Adipocyte (in vitro differentiated cells): Measurements from ENCODE around the gene OR7C1.

Source experiments
- DNase-seq: peaks from one replicate; pipeline ENCODE4 v3.0.0-alpha.2; 2015; ENCODE audit warnings: low read depth
- H3K27me3 ChIP-seq: replicated peaks from 2 replicates; pipeline ENCODE4 v1.7.0; 2013; ENCODE audit warnings: mild to moderate bottlenecking, low read length, moderate library complexity; ENCODE audit not compliant: control insufficient read depth, insufficient read depth
- H3K36me3 ChIP-seq: 2 replicates; pipeline ENCODE4 v1.7.0; 2013; ENCODE audit warnings: low read length, mild to moderate bottlenecking, moderate library complexity; ENCODE audit not compliant: control insufficient read depth, insufficient read depth, severe bottlenecking
- H3K4me1 ChIP-seq: 2 replicates; pipeline ENCODE4 v1.7.0; 2013; ENCODE audit warnings: mild to moderate bottlenecking, low read length, moderate library complexity; ENCODE audit not compliant: control insufficient read depth, insufficient read depth
- H3K4me3 ChIP-seq: 2 replicates; pipeline ENCODE4 v1.7.0; 2013; ENCODE audit warnings: mild to moderate bottlenecking, low read length, moderate library complexity
- H3K9ac ChIP-seq: 2 replicates; pipeline ENCODE4 v1.7.0; 2013; ENCODE audit warnings: mild to moderate bottlenecking, low read length, moderate library complexity
- H3K9me3 ChIP-seq: 2 replicates; pipeline ENCODE4 v1.7.0; 2013; ENCODE audit warnings: mild to moderate bottlenecking, low read length, moderate library complexity; ENCODE audit not compliant: control insufficient read depth

OR7C1 gene

GRCh38 chr19:14835011-14835410 is at the start of gene OR7C1, which contains the start of gene OR7A5:
Gene OR7C1, minus strand, starts transcription at chr19:14835185. Its CDS starts 35,049 bp downstream, at chr19:14800136.
Gene OR7A5, minus strand, starts transcription at chr19:14835185. Its CDS starts 6,944 bp downstream, at chr19:14828241.
- no peak for DNase-seq
- peaks cover 9% of the 10 kb centered on the region for H3K4me1 ChIP-seq
- no peak within 1 kb of the TSS for H3K4me3 ChIP-seq
- H3K9me3 ChIP-seq, result peaks cover 8% of the 10 kb centered on the region
- no peaks in the 10 kb centered on the region for H3K27me3 ChIP-seq
- no peak within 1 kb of the TSS for H3K9ac ChIP-seq
- no peaks in the 10 kb centered on the region for H3K36me3 ChIP-seq

- Histone ChIP-seq H3K4me3 (no peak overlapping the region), H3K9me3 (no peaks in the 10 kb centered on the region), H3K36me3 (no peaks in the 10 kb centered on the region), H3K9ac (no peak overlapping the region), H3K27me3 (peaks cover 45% of the 10 kb centered on the region), H3K4me1 (no peaks in the 10 kb centered on the region)
- peak; percentile 41 for DNase-seq
Observed at GRCh38 chr19:14871619-14872230, 36.7 kb upstream of the OR7C1 start.

GRCh38 chr19:14868497-14868896 is 33.5 kb upstream of the OR7C1 start:
- Histone ChIP-seq H3K9me3 (no peaks in the 10 kb centered on the region), H3K36me3 (no peaks in the 10 kb centered on the region), H3K9ac (no peak overlapping the region), H3K4me3 (no peak overlapping the region), H3K27me3 (peaks cover 39% of the 10 kb centered on the region), H3K4me1 (no peaks in the 10 kb centered on the region)
- DNase-seq, result no peak

GRCh38 chr19:14848822-14849221 is 13.8 kb upstream of the OR7C1 start, which contains the start of gene OR7A10:
Gene OR7A10, minus strand, starts transcription at chr19:14848922. Its CDS starts 7,045 bp downstream, at chr19:14841877.
- no peaks in the 10 kb centered on the region for H3K36me3 ChIP-seq
- no peak within 1 kb of the TSS for H3K4me3 ChIP-seq
- no peaks in the 10 kb centered on the region for H3K4me1 ChIP-seq
- DNase-seq, result no peak
- no peak within 1 kb of the TSS for H3K9ac ChIP-seq
- peaks cover 2% of the 10 kb centered on the region for H3K9me3 ChIP-seq
- peaks cover 8% of the 10 kb centered on the region for H3K27me3 ChIP-seq

- no peak for DNase-seq
- Histone ChIP-seq H3K4me3 (no peak overlapping the region), H3K9ac (no peak overlapping the region), H3K9me3 (peaks cover 8% of the 10 kb centered on the region), H3K4me1 (no peaks in the 10 kb centered on the region), H3K36me3 (no peaks in the 10 kb centered on the region), H3K27me3 (peaks cover 18% of the 10 kb centered on the region)
Observed at GRCh38 chr19:14843578-14843977, 8.6 kb upstream of the OR7C1 start.

GRCh38 chr19:14843169-14843568 is 8.2 kb upstream of the OR7C1 start:
- no peaks in the 10 kb centered on the region for H3K4me1 ChIP-seq
- no peak overlapping the region for H3K9ac ChIP-seq
- H3K36me3 ChIP-seq, result no peaks in the 10 kb centered on the region
- H3K4me3 ChIP-seq, result no peak overlapping the region
- H3K9me3 ChIP-seq, result peaks cover 8% of the 10 kb centered on the region
- peaks cover 17% of the 10 kb centered on the region for H3K27me3 ChIP-seq
- no peak for DNase-seq

- peaks cover 8% of the 10 kb centered on the region for H3K9me3 ChIP-seq
Observed at GRCh38 chr19:14840206-14840605, 5.2 kb upstream of the OR7C1 start.

GRCh38 chr19:14837391-14837790 is 2.4 kb upstream of the OR7C1 start:
- no peak overlapping the region for H3K9ac ChIP-seq
- H3K4me1 ChIP-seq, result peaks cover 9% of the 10 kb centered on the region
- peaks cover 8% of the 10 kb centered on the region for H3K9me3 ChIP-seq
- H3K4me3 ChIP-seq, result no peak overlapping the region
- no peaks in the 10 kb centered on the region for H3K36me3 ChIP-seq
- DNase-seq, result no peak
- peaks cover 3% of the 10 kb centered on the region for H3K27me3 ChIP-seq

More at GRCh38 chr19:14840206-14840605, 5.2 kb upstream of the OR7C1 start:
- Histone ChIP-seq H3K4me3 (no peak overlapping the region), H3K9ac (no peak overlapping the region), H3K4me1 (peaks cover 3% of the 10 kb centered on the region), H3K27me3 (peaks cover 15% of the 10 kb centered on the region), H3K36me3 (no peaks in the 10 kb centered on the region)
- DNase-seq, result no peak

- no peak overlapping the region for H3K9ac ChIP-seq
- DNase-seq, result no peak
- H3K4me1 ChIP-seq, result peaks cover 9% of the 10 kb centered on the region
- no peaks in the 10 kb centered on the region for H3K9me3 ChIP-seq
- H3K27me3 ChIP-seq, result no peaks in the 10 kb centered on the region
- H3K36me3 ChIP-seq, result no peaks in the 10 kb centered on the region
- no peak overlapping the region for H3K4me3 ChIP-seq
Observed at GRCh38 chr19:14830702-14831101, 4.3 kb downstream of the OR7C1 start.

GRCh38 chr19:14826006-14826405 is 9.0 kb downstream of the OR7C1 start:
- Histone ChIP-seq H3K27me3 (peaks cover 6% of the 10 kb centered on the region), H3K4me1 (no peaks in the 10 kb centered on the region), H3K36me3 (no peaks in the 10 kb centered on the region), H3K9me3 (no peaks in the 10 kb centered on the region), H3K4me3 (no peak overlapping the region), H3K9ac (no peak overlapping the region)
- DNase-seq, result no peak

GRCh38 chr19:14821937-14822336 is 13.0 kb downstream of the OR7C1 start:
- H3K9me3 ChIP-seq, result peaks cover 2% of the 10 kb centered on the region
- DNase-seq, result no peak
- no peaks in the 10 kb centered on the region for H3K36me3 ChIP-seq

GRCh38 chr19:14818588-14818987 is 16.4 kb downstream of the OR7C1 start:
- no peaks in the 10 kb centered on the region for H3K4me1 ChIP-seq
- no peak overlapping the region for H3K9ac ChIP-seq
- no peaks in the 10 kb centered on the region for H3K36me3 ChIP-seq
- DNase-seq, result no peak
- H3K4me3 ChIP-seq, result no peak overlapping the region
- peaks cover 6% of the 10 kb centered on the region for H3K27me3 ChIP-seq
- peaks cover 4% of the 10 kb centered on the region for H3K9me3 ChIP-seq

More at GRCh38 chr19:14821937-14822336, 13.0 kb downstream of the OR7C1 start:
- Histone ChIP-seq H3K4me3 (no peak overlapping the region), H3K9ac (no peak overlapping the region), H3K27me3 (peaks cover 6% of the 10 kb centered on the region), H3K4me1 (no peaks in the 10 kb centered on the region)
